HepG2 (cell line): Measurements from ENCODE around the gene CACNB4. TPM values are rescaled to one million over a fixed set of nuclear protein-coding genes. Genes with fewer than 3 reads are reported as not detected.

ENCODE experiments used
- AGO1 ChIP-seq: fragments of 200-400 bp; formaldehyde crosslinking; IDR thresholded peaks from 2 replicates; pipeline ENCODE4 v1.6.1; 2017; ENCODE audit warnings: mild to moderate bottlenecking, low read depth, low read length, moderate library complexity; ENCODE audit not compliant: poor library complexity, severe bottlenecking
- ARNT2 ChIP-seq: sonication (generic); formaldehyde crosslinking; IDR thresholded peaks from 2 replicates; pipeline ENCODE4 v1.8.0; 2022; ENCODE audit warnings: mild to moderate bottlenecking, low read depth, missing genetic modification reagents, moderate library complexity
- CEBPZ ChIP-seq: IDR thresholded peaks from 2 replicates; pipeline ENCODE4 v1.6.1; 2012; ENCODE audit warnings: low read length, improper control_type of control experiment
- GATAD1 ChIP-seq: IDR thresholded peaks from 2 replicates; pipeline ENCODE4 v1.6.1; 2016; ENCODE audit warnings: missing genetic modification reagents, missing compliant biosample characterization
- JUNB ChIP-seq: sonication (generic); formaldehyde crosslinking; IDR thresholded peaks from 2 replicates; pipeline ENCODE4 v1.8.0; 2022; ENCODE audit warnings: missing genetic modification reagents, mild to moderate bottlenecking, borderline replicate concordance
- PBX3 ChIP-seq: sonication (generic); formaldehyde crosslinking; IDR thresholded peaks from 2 replicates; pipeline ENCODE4 v1.8.1; 2023; ENCODE audit warnings: missing genetic modification reagents, inconsistent platforms, borderline replicate concordance
- POLR2A ChIP-seq, 2 experiments: IDR thresholded peaks; 2 replicates each; pipeline ENCODE4 v1.6.1; 2011; ENCODE audit warnings: low read depth in 2 of 2, low read length in 2 of 2, mild to moderate bottlenecking in 1 of 2, moderate library complexity in 1 of 2; ENCODE audit not compliant: insufficient read depth in 1 of 2
- TCF7 ChIP-seq: sonication (generic); IDR thresholded peaks from 2 replicates; pipeline ENCODE4 v1.6.1; 2016; ENCODE audit warnings: antibody characterized with exemption, low read depth
- THAP9 ChIP-seq: sonication (generic); formaldehyde crosslinking; IDR thresholded peaks from 2 replicates; pipeline ENCODE4; 2020; ENCODE audit warnings: missing genetic modification reagents, mild to moderate bottlenecking, borderline replicate concordance
- YEATS4 ChIP-seq: sonication (generic); formaldehyde crosslinking; IDR thresholded peaks from 2 replicates; pipeline ENCODE4 v1.4.0; 2020; ENCODE audit warnings: missing genetic modification reagents, borderline replicate concordance
- polyA plus RNA-seq, 8 experiments: library from polyadenylated mRNA; depleted of rRNA in 3 of 8; stranded (reverse) in 7 of 8; unstranded in 1 of 8; fragments of >200 nt; fragmentation: Illumina TruSeq in 4 of 8; extraction: Trizol in 4 of 8; gene quantifications; 2 replicates each; pipeline versions ENCODE4 v1.2.1 to v1.2.3, GENCODE V29; 2011 to 2016; ENCODE audit warnings: low read depth in 4 of 8, missing spikeins in 1 of 8, mixed read lengths in 1 of 8; ENCODE audit not compliant: insufficient read depth in 1 of 8
- total RNA-seq, 5 experiments: library from RNA; depleted of rRNA; stranded (reverse); fragments of >200 nt; fragmentation: Illumina TruSeq; extraction: Trizol; gene quantifications; 2 replicates each; pipeline ENCODE4 v1.2.3, GENCODE V29; 2016; ENCODE audit warnings: low read depth in 1 of 5
- TF ChIP-seq, protein P1 (sequence below): IDR thresholded peaks from 2 replicates; pipeline ENCODE4 v1.6.1; 2012; ENCODE audit warnings: low read depth, low read length, improper control_type of control experiment
- TF ChIP-seq, protein P2 (sequence below): sonication (generic); formaldehyde crosslinking; IDR thresholded peaks from 2 replicates; pipeline ENCODE4 v1.4.0; 2020; ENCODE audit warnings: mild to moderate bottlenecking, missing genetic modification reagents
- TF ChIP-seq, protein P3 (sequence below): sonication (generic); formaldehyde crosslinking; IDR thresholded peaks from 2 replicates; pipeline ENCODE4 v1.5.1; 2020; ENCODE audit warnings: missing genetic modification reagents, mild to moderate bottlenecking, borderline replicate concordance

CACNB4 gene
- total and polyA plus RNA-seq, 2 of the 13 experiments (the other 11 are each of a cell fraction or from before 2014, with no cell fraction given), result 5.1 to 14.3 TPM

DNA sequence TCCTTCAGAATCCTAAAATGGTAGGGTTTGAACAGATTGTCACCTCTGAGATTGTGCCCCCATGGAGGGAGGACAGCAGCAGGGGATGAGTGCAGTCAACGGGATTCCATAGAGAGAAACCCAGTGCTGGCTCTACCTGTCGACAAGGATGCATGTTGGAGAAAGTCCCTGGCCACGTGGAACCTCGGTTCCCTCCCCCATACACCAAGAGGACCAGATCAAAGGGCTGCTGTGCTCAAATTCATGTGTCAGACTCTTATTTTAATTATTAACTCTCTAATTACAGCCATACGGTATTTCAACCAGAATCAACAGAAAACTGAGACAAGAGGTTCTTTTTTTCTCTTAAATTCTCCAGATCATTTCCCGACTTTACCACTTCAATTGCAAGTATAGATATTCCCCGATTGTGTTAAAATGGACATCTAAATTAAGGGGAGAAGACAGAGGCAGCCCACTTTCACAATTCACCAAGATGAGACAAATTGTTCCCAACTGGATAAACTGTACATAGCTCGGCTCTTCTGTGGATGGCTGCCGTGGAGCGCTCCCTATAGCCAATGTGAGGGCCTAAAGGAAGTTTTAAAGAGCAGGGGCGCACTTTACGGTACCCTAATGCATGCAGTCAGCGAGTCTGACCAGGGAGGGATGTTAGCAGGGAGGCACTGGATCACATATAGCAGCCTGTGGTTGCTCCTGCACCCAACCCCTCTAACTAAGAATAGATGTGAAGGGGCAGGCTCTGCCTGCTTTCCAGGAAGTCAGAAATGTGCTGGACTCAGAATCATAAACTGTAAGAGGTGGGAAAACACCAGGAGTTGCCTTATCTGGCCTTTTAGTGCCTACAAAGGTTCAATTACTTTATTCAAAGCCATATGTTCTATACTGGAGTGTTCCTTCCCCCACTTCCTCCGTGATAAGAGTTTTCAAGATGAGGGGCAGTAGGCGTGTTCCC lies 123.1 kb downstream of the CACNB4 start (continued):
- no peak for TF ChIP-seq CEBPZ
- TF ChIP-seq YEATS4 (CRISPR knock-in tag), result peak; percentile 48
- no peak for TF ChIP-seq GATAD1 (CRISPR knock-in tag)
- TF ChIP-seq, protein P1, sequence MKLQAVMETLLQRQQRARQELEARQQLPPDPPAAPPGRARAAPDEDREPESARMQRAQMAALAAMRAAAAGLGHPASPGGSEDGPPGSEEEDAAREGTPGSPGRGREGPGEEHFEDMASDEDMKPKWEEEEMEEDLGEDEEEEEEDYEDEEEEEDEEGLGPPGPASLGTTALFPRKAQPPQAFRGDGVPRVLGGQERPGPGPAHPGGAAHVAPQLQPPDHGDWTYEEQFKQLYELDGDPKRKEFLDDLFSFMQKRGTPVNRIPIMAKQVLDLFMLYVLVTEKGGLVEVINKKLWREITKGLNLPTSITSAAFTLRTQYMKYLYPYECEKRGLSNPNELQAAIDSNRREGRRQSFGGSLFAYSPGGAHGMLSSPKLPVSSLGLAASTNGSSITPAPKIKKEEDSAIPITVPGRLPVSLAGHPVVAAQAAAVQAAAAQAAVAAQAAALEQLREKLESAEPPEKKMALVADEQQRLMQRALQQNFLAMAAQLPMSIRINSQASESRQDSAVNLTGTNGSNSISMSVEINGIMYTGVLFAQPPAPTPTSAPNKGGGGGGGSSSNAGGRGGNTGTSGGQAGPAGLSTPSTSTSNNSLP, result peak; percentile 63
- no peak for TF ChIP-seq PBX3 (CRISPR knock-in tag)
- no peak for TF ChIP-seq THAP9
- TF ChIP-seq AGO1, result no peak
- TF ChIP-seq, protein P2, sequence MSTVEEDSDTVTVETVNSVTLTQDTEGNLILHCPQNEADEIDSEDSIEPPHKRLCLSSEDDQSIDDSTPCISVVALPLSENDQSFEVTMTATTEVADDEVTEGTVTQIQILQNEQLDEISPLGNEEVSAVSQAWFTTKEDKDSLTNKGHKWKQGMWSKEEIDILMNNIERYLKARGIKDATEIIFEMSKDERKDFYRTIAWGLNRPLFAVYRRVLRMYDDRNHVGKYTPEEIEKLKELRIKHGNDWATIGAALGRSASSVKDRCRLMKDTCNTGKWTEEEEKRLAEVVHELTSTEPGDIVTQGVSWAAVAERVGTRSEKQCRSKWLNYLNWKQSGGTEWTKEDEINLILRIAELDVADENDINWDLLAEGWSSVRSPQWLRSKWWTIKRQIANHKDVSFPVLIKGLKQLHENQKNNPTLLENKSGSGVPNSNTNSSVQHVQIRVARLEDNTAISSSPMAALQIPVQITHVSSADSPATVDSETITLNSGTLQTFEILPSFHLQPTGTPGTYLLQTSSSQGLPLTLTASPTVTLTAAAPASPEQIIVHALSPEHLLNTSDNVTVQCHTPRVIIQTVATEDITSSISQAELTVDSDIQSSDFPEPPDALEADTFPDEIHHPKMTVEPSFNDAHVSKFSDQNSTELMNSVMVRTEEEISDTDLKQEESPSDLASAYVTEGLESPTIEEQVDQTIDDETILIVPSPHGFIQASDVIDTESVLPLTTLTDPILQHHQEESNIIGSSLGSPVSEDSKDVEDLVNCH (CRISPR knock-in tag), result no peak
- TF ChIP-seq, protein P3, sequence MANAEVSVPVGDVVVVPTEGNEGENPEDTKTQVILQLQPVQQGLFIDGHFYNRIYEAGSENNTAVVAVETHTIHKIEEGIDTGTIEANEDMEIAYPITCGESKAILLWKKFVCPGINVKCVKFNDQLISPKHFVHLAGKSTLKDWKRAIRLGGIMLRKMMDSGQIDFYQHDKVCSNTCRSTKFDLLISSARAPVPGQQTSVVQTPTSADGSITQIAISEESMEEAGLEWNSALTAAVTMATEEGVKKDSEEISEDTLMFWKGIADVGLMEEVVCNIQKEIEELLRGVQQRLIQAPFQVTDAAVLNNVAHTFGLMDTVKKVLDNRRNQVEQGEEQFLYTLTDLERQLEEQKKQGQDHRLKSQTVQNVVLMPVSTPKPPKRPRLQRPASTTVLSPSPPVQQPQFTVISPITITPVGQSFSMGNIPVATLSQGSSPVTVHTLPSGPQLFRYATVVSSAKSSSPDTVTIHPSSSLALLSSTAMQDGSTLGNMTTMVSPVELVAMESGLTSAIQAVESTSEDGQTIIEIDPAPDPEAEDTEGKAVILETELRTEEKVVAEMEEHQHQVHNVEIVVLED, result no peak
- peak; percentile 73 for TF ChIP-seq TCF7
- TF ChIP-seq ARNT2, result no peak
- TF ChIP-seq JUNB (CRISPR knock-in tag), result no peak
- no peak; a peak in 1 of 4 replicates for TF ChIP-seq POLR2A (IDR thresholded peaks at IDR 0.05; ENCODE audit: insufficient read depth in 1 of 2, low read depth in 2 of 2, low read length in 2 of 2)
